GM12878 (cell line): Measurements from ENCODE around the gene GSTM2. TPM values are rescaled to one million over a fixed set of nuclear protein-coding genes. Genes with fewer than 3 reads are reported as not detected.

Source experiments
- ATAC-seq: fragments of 200-7000 bp; cut with Tn5 transposase; 3 replicates; pipeline ENCODE4 v1.9.1; 2020; ENCODE audit warnings: mild to moderate bottlenecking, moderate library complexity
- BruUV-seq: library from RNA; stranded (reverse); fragments of 400-500 nt; replicated peaks from 2 replicates; lab custom pipeline; 2021; lab: Mats Ljungman, UMichigan
- CTCF ChIA-PET: fragments of 300-600 bp; sonication (Branson Sonifier 250); formaldehyde crosslinking; extraction: SDS; loops from one replicate; lab custom pipeline; 2021; ENCODE audit warnings: inconsistent platforms; lab: Yijun Ruan, JAX
- POLR2A ChIA-PET: fragments of 350-600 bp; formaldehyde crosslinking; extraction: SDS; loops from one replicate; lab custom pipeline; 2021; ENCODE audit warnings: inconsistent platforms; lab: Charles Lee
- RAD21 ChIA-PET: fragments of 300-600 bp; sonication (Branson Sonifier 250); formaldehyde crosslinking; loops from one replicate; lab custom pipeline; 2023; ENCODE audit warnings: antibody characterized with exemption; ENCODE audit not compliant: unreplicated experiment; lab: Charles Lee
- SMC1A ChIA-PET: fragments of 300-600 bp; sonication (Branson Sonifier 250); formaldehyde crosslinking; loops from one replicate; lab custom pipeline; 2023; ENCODE audit not compliant: unreplicated experiment, uncharacterized antibody; lab: Charles Lee
- DNase-seq: peaks from one replicate; pipeline ENCODE4 v3.0.0-alpha.2; 2011; ENCODE audit warnings: low read depth, low spot score
- FAIRE-seq: peaks from 3 replicates; lab custom pipeline; 2011; peaks lifted over from hg19 to GRCh38; lab: Jason Lieb, UNC
- H2AFZ ChIP-seq: 2 replicates; pipeline ENCODE4 v1.6.0; 2011; ENCODE audit warnings: low read depth, low read length, control low read depth; ENCODE audit not compliant: control insufficient read depth
- H3K27ac ChIP-seq: 2 replicates; pipeline ENCODE4 v1.5.1; 2011; ENCODE audit warnings: control low read depth; ENCODE audit not compliant: control insufficient read depth, insufficient read depth
- H3K27me3 ChIP-seq, 2 experiments: replicated peaks in 1 of 2; 2 replicates each; pipeline versions ENCODE4 v1.6.0 to v1.6.1; 2011; ENCODE audit warnings: low read length in 1 of 2; ENCODE audit not compliant: control insufficient read depth in 2 of 2, insufficient read depth in 2 of 2
- H3K36me3 ChIP-seq, 2 experiments: 2 replicates each; pipeline ENCODE4 v1.5.1; 2011; ENCODE audit warnings: low read length in 1 of 2; ENCODE audit not compliant: control insufficient read depth in 2 of 2, insufficient read depth in 2 of 2
- H3K4me1 ChIP-seq: 2 replicates; pipeline ENCODE4 v1.6.1; 2011; ENCODE audit warnings: mild to moderate bottlenecking, low read length, moderate library complexity, mixed read lengths; ENCODE audit not compliant: control insufficient read depth, insufficient read depth
- H3K4me2 ChIP-seq: 2 replicates; pipeline ENCODE4 v1.6.0; 2011; ENCODE audit warnings: control low read depth; ENCODE audit not compliant: control insufficient read depth, insufficient read depth
- H3K4me3 ChIP-seq: fragments of 200-600 bp; sonication (generic); 2 replicates; pipeline ENCODE4 v1.5.1; 2016
- H3K79me2 ChIP-seq: 2 replicates; pipeline ENCODE4 v1.6.0; 2011; ENCODE audit warnings: low read length; ENCODE audit not compliant: control insufficient read depth, insufficient read depth
- H3K9ac ChIP-seq: 2 replicates; pipeline ENCODE4 v1.8.0; 2011; ENCODE audit warnings: low read length, control low read depth, mixed read lengths; ENCODE audit not compliant: control insufficient read depth, insufficient read depth
- H3K9me3 ChIP-seq: replicated peaks from 3 replicates; pipeline ENCODE4 v1.5.1; 2011; ENCODE audit warnings: mild to moderate bottlenecking, low read length; ENCODE audit not compliant: control insufficient read depth, insufficient read depth
- H4K20me1 ChIP-seq: 2 replicates; pipeline ENCODE4 v1.6.0; 2011; ENCODE audit not compliant: control insufficient read depth, insufficient read depth
- BCLAF1 ChIP-seq: fragments of 450-650 bp; IDR thresholded peaks from 2 replicates; pipeline ENCODE4 v1.6.1; 2017; ENCODE audit warnings: antibody characterized with exemption, mild to moderate bottlenecking, moderate library complexity
- BHLHE40 ChIP-seq, 2 experiments: fragments of 450-650 bp in 1 of 2; IDR thresholded peaks; 2 replicates each; pipeline ENCODE4 v1.6.1; 2011 to 2017; ENCODE audit warnings: low read depth in 2 of 2, borderline replicate concordance in 1 of 2, improper control_type of control experiment in 1 of 2, low read length in 1 of 2, mild to moderate bottlenecking in 1 of 2
- CEBPB ChIP-seq, 2 experiments: fragments of 150-350 bp in 1 of 2; IDR thresholded peaks; 2 replicates each; pipeline ENCODE4 v1.6.1; 2012 to 2014; ENCODE audit warnings: low read depth in 2 of 2, low read length in 2 of 2, borderline replicate concordance in 1 of 2, inconsistent platforms in 1 of 2
- HDAC2 ChIP-seq: fragments of 200-600 bp; sonication (generic); IDR thresholded peaks from 2 replicates; pipeline ENCODE4 v1.6.1; 2017
- PBX3 ChIP-seq: IDR thresholded peaks from 2 replicates; pipeline ENCODE4 v1.6.1; 2011; ENCODE audit warnings: mild to moderate bottlenecking, low read depth, low read length, moderate library complexity; ENCODE audit not compliant: insufficient replicate concordance
- PML ChIP-seq: IDR thresholded peaks from 2 replicates; pipeline ENCODE4 v1.6.1; 2012; ENCODE audit warnings: low read length, inconsistent platforms
- ZBTB11 ChIP-seq: fragments of 450-650 bp; formaldehyde crosslinking; IDR thresholded peaks from 2 replicates; pipeline ENCODE4 v1.5.0; 2022; ENCODE audit warnings: mild to moderate bottlenecking, missing genetic modification characterization
- WGBS: methylation state at CpG from one replicate; pipeline ENCODE4 v1.1.6; 2016; ENCODE audit warnings: low lambda C conversion rate; ENCODE audit not compliant: insufficient replicate concordance, insufficient coverage; ENCODE audit errors: missing lambda C conversion rate; 5-methylcytosine and 5-hydroxymethylcytosine counted together
- in situ Hi-C: fragments of 300-500 bp; cut with MboI; formaldehyde crosslinking; loops from 9 replicates; pipeline ENCODE4 v1.14.3; 2018; ENCODE audit warnings: mixed read lengths
- intact Hi-C: fragments of 100-400 bp; cut with micrococcal nuclease; formaldehyde crosslinking; loops from one replicate; pipeline ENCODE4 v1.14.2; 2022; ENCODE audit not compliant: unreplicated experiment
- polyA plus RNA-seq, 11 experiments: library from polyadenylated mRNA; depleted of rRNA in 4 of 11; unstranded in 6 of 11; stranded (reverse) in 5 of 11; fragments of >200 nt; fragmentation: Nextera tagmentation in 4 of 11; fragmentation: Illumina TruSeq in 1 of 11; extraction: Ambion mirVana in 4 of 11; extraction: Trizol in 1 of 11; gene quantifications; 1 replicate in 1 of 11; 2 replicates in 10 of 11; pipeline versions ENCODE4 v1.2.1 to v1.2.3, GENCODE V29; 2011 to 2016; ENCODE audit warnings: inconsistent platforms in 2 of 11, missing spikeins in 2 of 11, low read depth in 1 of 11
- total RNA-seq, 4 experiments: library from RNA; depleted of rRNA in 3 of 4; stranded (reverse); fragments of >200 nt in 3 of 4; fragmentation: Illumina TruSeq in 1 of 4; extraction: Trizol in 1 of 4; gene quantifications; 2 replicates each; pipeline versions ENCODE4 v1.2.1 to v1.2.3, GENCODE V29; 2013 to 2021
- TF ChIP-seq, protein P1 (sequence below): fragments of 450-650 bp; IDR thresholded peaks from 2 replicates; pipeline ENCODE4 v1.6.1; 2014; ENCODE audit warnings: mild to moderate bottlenecking
- TF ChIP-seq, protein P2 (sequence below), 3 experiments: IDR thresholded peaks in 2 of 3; conservative IDR thresholded peaks in 1 of 3; 2 replicates each; pipeline ENCODE4 v1.5.1; 2011; ENCODE audit warnings: low read depth in 3 of 3, low read length in 3 of 3, mild to moderate bottlenecking in 3 of 3, control low read depth in 2 of 3, moderate library complexity in 2 of 3, inconsistent platforms in 1 of 3, mixed read lengths in 1 of 3; ENCODE audit not compliant: control insufficient read depth in 2 of 3, insufficient read depth in 1 of 3; ENCODE audit errors: extremely low read depth in 1 of 3

The GSTM2 gene
- total and polyA plus RNA-seq, 10 of the 15 experiments (the other 5 are each of a cell fraction or from before 2014, with no cell fraction given), result 8.3 to 32.3 (median 20.2) TPM

DNA sequence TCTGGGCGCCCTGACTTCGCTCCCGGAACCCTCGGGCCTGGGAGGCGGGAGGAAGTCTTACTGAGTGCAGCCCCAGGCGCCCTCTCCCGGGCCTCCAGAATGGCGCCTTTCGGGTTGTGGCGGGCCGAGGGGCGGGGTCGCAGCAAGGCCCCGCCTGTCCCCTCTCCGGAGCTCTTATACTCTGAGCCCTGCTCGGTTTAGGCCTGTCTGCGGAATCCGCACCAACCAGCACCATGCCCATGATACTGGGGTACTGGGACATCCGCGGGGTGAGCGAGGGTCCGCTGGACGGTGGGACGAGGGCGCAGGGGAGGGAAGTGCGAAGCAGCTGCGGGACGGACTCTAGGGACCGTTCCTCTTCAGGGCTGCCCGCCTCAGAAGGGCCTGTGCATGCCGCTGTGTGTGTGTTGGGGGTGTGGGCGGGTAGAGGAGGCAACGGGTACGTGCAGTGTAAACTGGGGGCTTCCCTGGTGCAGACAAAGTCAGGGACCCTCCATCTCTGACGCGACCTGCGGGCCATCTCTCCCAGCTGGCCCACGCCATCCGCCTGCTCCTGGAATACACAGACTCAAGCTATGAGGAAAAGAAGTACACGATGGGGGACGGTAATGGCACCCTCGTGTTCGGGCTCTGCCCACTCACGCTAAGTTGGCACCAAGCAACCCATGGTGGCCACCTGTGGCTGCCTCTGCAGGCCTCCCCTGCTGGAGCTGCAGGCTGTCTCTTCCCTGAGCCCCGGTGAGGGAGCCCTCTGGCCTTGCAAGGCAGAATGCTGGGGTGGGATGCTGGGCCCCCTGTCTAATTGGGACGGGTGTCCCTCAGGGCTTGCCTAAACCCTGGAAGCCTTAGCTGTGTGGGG is 20.0 kb downstream of the GSTM2 start, which contains the start of gene GSTM1:
Gene GSTM1, plus strand, starts transcription at position 177 of the 859 bp plus-strand sequence. Its CDS starts 57 bp downstream, at position 234.
- Histone ChIP-seq H3K4me1 (no peaks in the 10 kb centered on the region), H3K9me3 (no peaks in the 10 kb centered on the region; the same call in 2 of the 3 replicates), H3K27ac (peak within 1 kb of the TSS; percentile 72), H3K27me3 (no peaks in the 10 kb centered on the region), H3K9ac (peak within 1 kb of the TSS; percentile 70), H3K4me2 (peak within 1 kb of the TSS; percentile 64), H2AFZ (peak within 1 kb of the TSS; percentile 86), H3K36me3 (no peaks in the 10 kb centered on the region), H3K79me2 (no peaks in the 10 kb centered on the region), H4K20me1 (no peaks in the 10 kb centered on the region), H3K4me3 (peak within 1 kb of the TSS; percentile 71)
- in situ Hi-C loops (no loop called here), intact Hi-C loops (loop anchor here (5.0 kb wide), 1 partner anchor 46 kb away; no protein-coding TSS in a partner anchor)
- DNase-seq (peak; percentile 25), ATAC-seq (peak; percentile 99), FAIRE-seq (no peak)
- 0% methylated on average over 17 of the region's 46 CpGs for WGBS
- POLR2A ChIA-PET, result interaction anchor here (0.6 to 1.3 kb wide), 8 partner anchors 17 to 993 kb away, joined by 3 to 11 read pairs (median 4); partner anchors contain the start of gene GNAI3
- TSS peak; percentile 65 for BruUV-seq
- SMC1A ChIA-PET, result interaction anchor here (0.6 to 2.4 kb wide), 6 partner anchors 17 to 1748 kb away, joined by 3 to 7 read pairs (median 4); no protein-coding TSS in a partner anchor
- RAD21 ChIA-PET, result interaction anchor here (0.7 to 2.4 kb wide), 8 partner anchors 34 to 297 kb away, joined by 3 to 12 read pairs (median 4); partner anchors contain the start of genes AHCYL1 and GNAI3
- CTCF ChIA-PET, result interaction anchor here (0.7 to 3.2 kb wide), 9 partner anchors 32 to 297 kb away, joined by 3 to 34 read pairs (median 5); partner anchors contain the start of genes AHCYL1, GNAI3 and GSTM4
- TF ChIP-seq BHLHE40 (IDR thresholded peaks at IDR 0.05; ENCODE audit: borderline replicate concordance in 1 of 2, low read depth in 2 of 2, low read length in 1 of 2), result no peak
- TF ChIP-seq PBX3, result no peak
- TF ChIP-seq, protein P1, sequence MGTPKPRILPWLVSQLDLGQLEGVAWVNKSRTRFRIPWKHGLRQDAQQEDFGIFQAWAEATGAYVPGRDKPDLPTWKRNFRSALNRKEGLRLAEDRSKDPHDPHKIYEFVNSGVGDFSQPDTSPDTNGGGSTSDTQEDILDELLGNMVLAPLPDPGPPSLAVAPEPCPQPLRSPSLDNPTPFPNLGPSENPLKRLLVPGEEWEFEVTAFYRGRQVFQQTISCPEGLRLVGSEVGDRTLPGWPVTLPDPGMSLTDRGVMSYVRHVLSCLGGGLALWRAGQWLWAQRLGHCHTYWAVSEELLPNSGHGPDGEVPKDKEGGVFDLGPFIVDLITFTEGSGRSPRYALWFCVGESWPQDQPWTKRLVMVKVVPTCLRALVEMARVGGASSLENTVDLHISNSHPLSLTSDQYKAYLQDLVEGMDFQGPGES, result no peak
- TF ChIP-seq HDAC2, result no peak
- TF ChIP-seq PML, result no peak; the same call in 1 of the 2 replicates
- TF ChIP-seq BCLAF1, result no peak
- TF ChIP-seq, protein P2, sequence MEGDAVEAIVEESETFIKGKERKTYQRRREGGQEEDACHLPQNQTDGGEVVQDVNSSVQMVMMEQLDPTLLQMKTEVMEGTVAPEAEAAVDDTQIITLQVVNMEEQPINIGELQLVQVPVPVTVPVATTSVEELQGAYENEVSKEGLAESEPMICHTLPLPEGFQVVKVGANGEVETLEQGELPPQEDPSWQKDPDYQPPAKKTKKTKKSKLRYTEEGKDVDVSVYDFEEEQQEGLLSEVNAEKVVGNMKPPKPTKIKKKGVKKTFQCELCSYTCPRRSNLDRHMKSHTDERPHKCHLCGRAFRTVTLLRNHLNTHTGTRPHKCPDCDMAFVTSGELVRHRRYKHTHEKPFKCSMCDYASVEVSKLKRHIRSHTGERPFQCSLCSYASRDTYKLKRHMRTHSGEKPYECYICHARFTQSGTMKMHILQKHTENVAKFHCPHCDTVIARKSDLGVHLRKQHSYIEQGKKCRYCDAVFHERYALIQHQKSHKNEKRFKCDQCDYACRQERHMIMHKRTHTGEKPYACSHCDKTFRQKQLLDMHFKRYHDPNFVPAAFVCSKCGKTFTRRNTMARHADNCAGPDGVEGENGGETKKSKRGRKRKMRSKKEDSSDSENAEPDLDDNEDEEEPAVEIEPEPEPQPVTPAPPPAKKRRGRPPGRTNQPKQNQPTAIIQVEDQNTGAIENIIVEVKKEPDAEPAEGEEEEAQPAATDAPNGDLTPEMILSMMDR (IDR thresholded peaks at IDR 0.05 in 2 of 3, conservative IDR thresholded peaks at IDR 0.05 in 1 of 3; ENCODE audit: control insufficient read depth in 2 of 3, extremely low read depth in 1 of 3, insufficient read depth in 1 of 3, low read depth in 3 of 3, low read length in 3 of 3), result peak; percentile 29 to 49 (median 38); a peak in 4 of 6 replicates
- TF ChIP-seq CEBPB (IDR thresholded peaks at IDR 0.05; ENCODE audit: borderline replicate concordance in 1 of 2, low read depth in 2 of 2, low read length in 2 of 2), result no peak
- no peak for TF ChIP-seq ZBTB11 (CRISPR knock-in tag)
